K562 (cell line): ENCODE results near the gene RREB1. TPM values are rescaled to one million over a fixed set of nuclear protein-coding genes. Genes with fewer than 3 reads are reported as not detected.

Experiments
- ATF7 ChIP-seq: fragments of 450-650 bp; IDR thresholded peaks from 2 replicates; pipeline ENCODE4 v1.7.1; 2014; ENCODE audit warnings: mild to moderate bottlenecking, moderate library complexity
- CXXC5 ChIP-seq: fragments of 250-450 bp; sonication (Bioruptor Pico); IDR thresholded peaks from 2 replicates; pipeline ENCODE4 v1.8.0; 2022; ENCODE audit warnings: inconsistent platforms, mild to moderate bottlenecking, moderate library complexity
- FOXA1 ChIP-seq: fragments of 450-650 bp; IDR thresholded peaks from 2 replicates; pipeline ENCODE4 v1.6.1; 2016; ENCODE audit warnings: mild to moderate bottlenecking, borderline replicate concordance
- L3MBTL2 ChIP-seq: fragments of 450-650 bp; IDR thresholded peaks from 2 replicates; pipeline ENCODE4 v1.6.1; 2016; ENCODE audit warnings: mild to moderate bottlenecking, moderate library complexity
- MAFF ChIP-seq: IDR thresholded peaks from 2 replicates; pipeline ENCODE4 v1.6.1; 2012; ENCODE audit warnings: low read length, improper control_type of control experiment
- MAFK ChIP-seq: IDR thresholded peaks from 2 replicates; pipeline ENCODE4 v1.6.1; 2011; ENCODE audit warnings: low read length, improper control_type of control experiment
- MAZ ChIP-seq, 2 experiments: fragments of 450-650 bp in 1 of 2; sonication (generic) in 1 of 2; formaldehyde crosslinking; IDR thresholded peaks in 1 of 2; conservative IDR thresholded peaks in 1 of 2; 2 replicates each; pipeline versions ENCODE4 v1.4.0 to v1.5.0; 2020; ENCODE audit warnings: mild to moderate bottlenecking in 1 of 2, missing genetic modification reagents in 1 of 2
- MCM3 ChIP-seq: fragments of 450-650 bp; IDR thresholded peaks from 2 replicates; pipeline ENCODE4 v1.6.1; 2016
- MTA3 ChIP-seq: fragments of 450-650 bp; formaldehyde crosslinking; IDR thresholded peaks from 2 replicates; pipeline ENCODE4 v1.6.1; 2017; ENCODE audit warnings: mild to moderate bottlenecking, borderline replicate concordance
- NEUROD1 ChIP-seq: fragments of 150-350 bp; IDR thresholded peaks from 2 replicates; pipeline ENCODE4 v1.6.1; 2014; ENCODE audit warnings: borderline replicate concordance, low read length, low read depth; ENCODE audit not compliant: partially characterized antibody
- NFE2 ChIP-seq: IDR thresholded peaks from 2 replicates; pipeline ENCODE4 v1.6.1; 2014; ENCODE audit warnings: antibody characterized with exemption, low read depth
- NFE2L1 ChIP-seq: fragments of 450-650 bp; IDR thresholded peaks from 2 replicates; pipeline ENCODE4 v1.6.1; 2016; ENCODE audit warnings: missing genetic modification characterization, low read depth, mild to moderate bottlenecking, missing compliant biosample characterization, moderate library complexity, borderline replicate concordance
- RAD21 ChIP-seq, 2 experiments: fragments of 250-450 bp in 1 of 2; fragments of 450-650 bp in 1 of 2; sonication (Bioruptor Pico) in 1 of 2; formaldehyde crosslinking in 1 of 2; IDR thresholded peaks in 1 of 2; conservative IDR thresholded peaks in 1 of 2; 2 replicates each; pipeline versions ENCODE4 v1.4.0 to v1.8.0; 2020 to 2022; ENCODE audit warnings: mild to moderate bottlenecking in 2 of 2, moderate library complexity in 1 of 2
- RB1 ChIP-seq: fragments of 450-650 bp; IDR thresholded peaks from 2 replicates; pipeline ENCODE4 v1.6.1; 2017; ENCODE audit warnings: low read depth, mild to moderate bottlenecking
- SMARCA4 ChIP-seq: fragments of 450-650 bp; IDR thresholded peaks from 2 replicates; pipeline ENCODE4 v1.6.1; 2016
- SMARCB1 ChIP-seq: IDR thresholded peaks from 2 replicates; pipeline ENCODE4 v1.6.1; 2011; ENCODE audit warnings: improper control_type of control experiment, low read depth; ENCODE audit not compliant: insufficient read length
- SRF ChIP-seq, 2 experiments: fragments of 250-450, 450-650 bp in 1 of 2; sonication (Bioruptor Pico) in 1 of 2; sonication (generic) in 1 of 2; formaldehyde crosslinking; IDR thresholded peaks; 2 replicates each; pipeline versions ENCODE4 v1.5.0 to v1.5.1; 2020 to 2022; ENCODE audit warnings: mild to moderate bottlenecking in 1 of 2, missing genetic modification reagents in 1 of 2
- STAG1 ChIP-seq: sonication (generic); formaldehyde crosslinking; IDR thresholded peaks from 2 replicates; pipeline ENCODE4 v1.5.0; 2020; ENCODE audit warnings: missing genetic modification reagents, borderline replicate concordance
- TAF1 ChIP-seq: IDR thresholded peaks from 2 replicates; pipeline ENCODE4 v1.6.1; 2011; ENCODE audit warnings: mild to moderate bottlenecking, low read length, moderate library complexity; ENCODE audit not compliant: insufficient read depth, control insufficient read depth, severe bottlenecking; ENCODE audit errors: extremely low read depth
- TEAD2 ChIP-seq: fragments of 450-650 bp; IDR thresholded peaks from 2 replicates; pipeline ENCODE4 v1.6.1; 2016; ENCODE audit warnings: missing genetic modification characterization, control low read depth, missing compliant biosample characterization
- ZFP36 ChIP-seq: fragments of 150-350 bp; IDR thresholded peaks from 2 replicates; pipeline ENCODE4 v1.6.1; 2018; ENCODE audit warnings: low read length, low read depth; ENCODE audit not compliant: partially characterized antibody
- polyA plus RNA-seq, 8 experiments: library from polyadenylated mRNA; depleted of rRNA in 4 of 8; stranded (reverse) in 5 of 8; unstranded in 3 of 8; fragments of >200 nt; fragmentation: Nextera tagmentation in 2 of 8; fragmentation: Illumina TruSeq in 1 of 8; extraction: Ambion mirVana in 2 of 8; extraction: Trizol in 1 of 8; gene quantifications; 2 replicates each; pipeline versions ENCODE4 v1.2.1 to v1.2.3, GENCODE V29; 2011 to 2014; ENCODE audit warnings: inconsistent platforms in 1 of 8, missing spikeins in 1 of 8
- total RNA-seq, 7 experiments: library from RNA; depleted of rRNA in 6 of 7; stranded (reverse); fragments of >200 nt in 6 of 7; fragmentation: Illumina TruSeq in 2 of 7; extraction: Trizol in 2 of 7; gene quantifications; 2 replicates each; pipeline versions ENCODE4 v1.2.1 to v1.2.3, GENCODE V29; 2011 to 2021; ENCODE audit warnings: low replicate concordance in 1 of 7
- TF ChIP-seq, protein P1 (sequence below): fragments of 450-650 bp; IDR thresholded peaks from 2 replicates; pipeline ENCODE4 v1.6.1; 2017; ENCODE audit warnings: antibody characterized with exemption, mild to moderate bottlenecking
- TF ChIP-seq, protein P2 (sequence below): fragments of 250-450 bp; sonication (Bioruptor Pico); IDR thresholded peaks from 2 replicates; pipeline ENCODE4 v1.5.0; 2021

The RREB1 gene
- total and polyA plus RNA-seq, 9 of the 15 experiments (the other 6 are each of a cell fraction or from before 2014, with no cell fraction given), result 3.3 to 64.2 (median 19.3) TPM

- TF ChIP-seq, protein P1, sequence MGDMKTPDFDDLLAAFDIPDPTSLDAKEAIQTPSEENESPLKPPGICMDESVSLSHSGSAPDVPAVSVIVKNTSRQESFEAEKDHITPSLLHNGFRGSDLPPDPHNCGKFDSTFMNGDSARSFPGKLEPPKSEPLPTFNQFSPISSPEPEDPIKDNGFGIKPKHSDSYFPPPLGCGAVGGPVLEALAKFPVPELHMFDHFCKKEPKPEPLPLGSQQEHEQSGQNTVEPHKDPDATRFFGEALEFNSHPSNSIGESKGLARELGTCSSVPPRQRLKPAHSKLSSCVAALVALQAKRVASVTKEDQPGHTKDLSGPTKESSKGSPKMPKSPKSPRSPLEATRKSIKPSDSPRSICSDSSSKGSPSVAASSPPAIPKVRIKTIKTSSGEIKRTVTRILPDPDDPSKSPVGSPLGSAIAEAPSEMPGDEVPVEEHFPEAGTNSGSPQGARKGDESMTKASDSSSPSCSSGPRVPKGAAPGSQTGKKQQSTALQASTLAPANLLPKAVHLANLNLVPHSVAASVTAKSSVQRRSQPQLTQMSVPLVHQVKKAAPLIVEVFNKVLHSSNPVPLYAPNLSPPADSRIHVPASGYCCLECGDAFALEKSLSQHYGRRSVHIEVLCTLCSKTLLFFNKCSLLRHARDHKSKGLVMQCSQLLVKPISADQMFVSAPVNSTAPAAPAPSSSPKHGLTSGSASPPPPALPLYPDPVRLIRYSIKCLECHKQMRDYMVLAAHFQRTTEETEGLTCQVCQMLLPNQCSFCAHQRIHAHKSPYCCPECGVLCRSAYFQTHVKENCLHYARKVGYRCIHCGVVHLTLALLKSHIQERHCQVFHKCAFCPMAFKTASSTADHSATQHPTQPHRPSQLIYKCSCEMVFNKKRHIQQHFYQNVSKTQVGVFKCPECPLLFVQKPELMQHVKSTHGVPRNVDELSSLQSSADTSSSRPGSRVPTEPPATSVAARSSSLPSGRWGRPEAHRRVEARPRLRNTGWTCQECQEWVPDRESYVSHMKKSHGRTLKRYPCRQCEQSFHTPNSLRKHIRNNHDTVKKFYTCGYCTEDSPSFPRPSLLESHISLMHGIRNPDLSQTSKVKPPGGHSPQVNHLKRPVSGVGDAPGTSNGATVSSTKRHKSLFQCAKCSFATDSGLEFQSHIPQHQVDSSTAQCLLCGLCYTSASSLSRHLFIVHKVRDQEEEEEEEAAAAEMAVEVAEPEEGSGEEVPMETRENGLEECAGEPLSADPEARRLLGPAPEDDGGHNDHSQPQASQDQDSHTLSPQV, result peak; percentile 85
- peak; percentile 54; the same call in 1 of the 2 replicates for TF ChIP-seq RB1
- no peak for TF ChIP-seq SMARCB1
- TF ChIP-seq SMARCA4, result peak; percentile 64; the same call in 1 of the 2 replicates
- peak in 1 of 2 experiments; percentile 77; a peak in 1 of 4 replicates for TF ChIP-seq SRF (CRISPR knock-in tag; IDR thresholded peaks at IDR 0.05)
- 0 out of 2 replicates have a peak, but pooled peaks have one; percentile 36 for TF ChIP-seq TEAD2 (tag)
- peak; percentile 54 for TF ChIP-seq L3MBTL2
- 0 out of 4 replicates have a peak, but pooled peaks of 1 of the 2 experiments have one; percentile 17 for TF ChIP-seq MAZ (CRISPR knock-in tag; conservative IDR thresholded peaks at IDR 0.05 in 1 of 2, IDR thresholded peaks at IDR 0.05 in 1 of 2)
- TF ChIP-seq MAFF, result peak; percentile 88
- TF ChIP-seq FOXA1, result no peak
- TF ChIP-seq NFE2, result peak; percentile 96
- peak; percentile 28; the same call in 1 of the 2 replicates for TF ChIP-seq STAG1 (CRISPR knock-in tag)
- TF ChIP-seq ZFP36, result peak; percentile 32
- no peak for TF ChIP-seq MCM3
- TF ChIP-seq MAFK, result peak; percentile 84
- TF ChIP-seq CXXC5 (CRISPR knock-in tag), result peak; percentile 31; the same call in 1 of the 2 replicates
- 0 out of 2 replicates have a peak, but pooled peaks have one; percentile 9 for TF ChIP-seq ATF7
- TF ChIP-seq NEUROD1, result no peak
- TF ChIP-seq, protein P2, sequence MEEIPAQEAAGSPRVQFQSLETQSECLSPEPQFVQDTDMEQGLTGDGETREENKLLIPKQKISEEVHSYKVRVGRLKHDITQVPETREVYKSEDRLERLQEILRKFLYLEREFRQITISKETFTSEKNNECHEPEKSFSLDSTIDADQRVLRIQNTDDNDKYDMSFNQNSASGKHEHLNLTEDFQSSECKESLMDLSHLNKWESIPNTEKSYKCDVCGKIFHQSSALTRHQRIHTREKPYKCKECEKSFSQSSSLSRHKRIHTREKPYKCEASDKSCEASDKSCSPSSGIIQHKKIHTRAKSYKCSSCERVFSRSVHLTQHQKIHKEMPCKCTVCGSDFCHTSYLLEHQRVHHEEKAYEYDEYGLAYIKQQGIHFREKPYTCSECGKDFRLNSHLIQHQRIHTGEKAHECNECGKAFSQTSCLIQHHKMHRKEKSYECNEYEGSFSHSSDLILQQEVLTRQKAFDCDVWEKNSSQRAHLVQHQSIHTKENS (CRISPR knock-in tag), result no peak
- peak; percentile 9 for TF ChIP-seq TAF1
- 0 out of 2 replicates have a peak, but pooled peaks have one; percentile 46 for TF ChIP-seq MTA3
- TF ChIP-seq RAD21 (CRISPR knock-in tag; conservative IDR thresholded peaks at IDR 0.05 in 1 of 2, IDR thresholded peaks at IDR 0.05 in 1 of 2), result peak; percentile 46 to 88
- peak; percentile 85 for TF ChIP-seq NFE2L1 (tag)
Observed at GRCh38 chr6:7254980-7255835, 147.4 kb downstream of the RREB1 start (continued).
